ENCODE measurements around the gene PRKCE.
"Not testable (repeated sequence)": the region's sequence is repeated elsewhere in the genome, so short reads cannot be mapped to it uniquely, and the experiment has no call there.

PRKCE gene

DNA sequence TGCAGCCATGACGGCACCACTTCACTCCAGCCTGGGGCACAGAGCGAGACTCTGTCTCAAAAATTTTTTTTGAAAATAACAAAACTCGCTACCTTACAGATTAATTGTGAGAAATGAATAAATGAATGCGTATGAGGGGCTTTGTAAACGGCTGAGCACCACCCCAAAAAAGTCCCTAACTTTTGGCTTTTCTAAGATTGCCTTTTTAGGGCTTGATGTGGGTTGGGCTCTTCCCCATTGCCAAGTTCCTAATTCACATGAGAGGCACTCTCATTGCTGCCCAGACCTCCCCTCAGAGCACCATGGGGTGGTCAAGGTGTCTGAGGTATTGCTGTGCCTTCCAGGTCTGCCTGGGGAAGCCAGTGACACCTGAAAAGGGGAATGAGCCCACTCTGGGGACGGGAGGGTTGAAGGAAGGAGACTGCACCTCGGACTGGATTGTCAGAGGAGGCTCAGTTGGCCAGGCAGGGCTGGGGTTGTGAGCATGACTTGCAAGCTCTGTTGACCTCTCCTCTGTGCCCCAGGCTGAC is 186.4 kb downstream of the PRKCE start:
- DNase-seq (ENCODE audit: low read depth in 2 of 2): no peak

DNA sequence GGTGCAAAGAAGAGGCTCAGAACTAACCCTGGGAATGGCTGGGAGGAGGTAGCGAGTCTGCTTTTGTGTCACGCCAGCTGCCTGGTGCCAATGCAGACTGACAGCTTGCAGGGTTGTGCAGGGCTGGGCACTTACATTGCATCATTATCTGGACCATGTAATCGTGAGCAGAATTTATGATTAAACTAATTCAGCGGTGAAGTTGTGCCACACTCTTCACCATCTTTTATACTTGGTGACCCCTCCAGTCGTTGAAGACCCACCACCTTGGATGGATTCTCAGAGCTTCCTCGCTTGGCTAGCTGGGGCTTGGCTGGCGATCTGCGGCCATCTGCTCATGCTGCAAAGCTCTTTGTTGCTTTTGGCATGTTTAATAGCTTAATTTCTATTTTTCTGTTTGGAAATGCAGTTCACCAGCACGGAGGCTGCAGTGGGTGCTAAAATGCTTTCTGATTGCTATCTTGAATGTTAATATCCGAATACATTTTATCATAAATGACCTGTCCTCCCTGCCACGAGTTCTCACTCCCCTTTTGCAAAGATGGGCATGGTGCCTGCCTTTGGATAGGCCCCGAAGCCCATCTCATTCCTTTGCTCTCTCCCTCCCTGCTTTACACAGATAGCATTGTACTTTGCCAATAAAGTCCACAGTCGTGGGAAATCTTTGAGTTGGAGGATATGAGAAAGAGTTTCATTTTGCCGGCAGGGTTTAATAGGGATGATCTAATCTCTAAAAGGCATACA is 188.2 kb downstream of the PRKCE start:
- DNase-seq (ENCODE audit: low read depth in 2 of 2): no peak

DNA sequence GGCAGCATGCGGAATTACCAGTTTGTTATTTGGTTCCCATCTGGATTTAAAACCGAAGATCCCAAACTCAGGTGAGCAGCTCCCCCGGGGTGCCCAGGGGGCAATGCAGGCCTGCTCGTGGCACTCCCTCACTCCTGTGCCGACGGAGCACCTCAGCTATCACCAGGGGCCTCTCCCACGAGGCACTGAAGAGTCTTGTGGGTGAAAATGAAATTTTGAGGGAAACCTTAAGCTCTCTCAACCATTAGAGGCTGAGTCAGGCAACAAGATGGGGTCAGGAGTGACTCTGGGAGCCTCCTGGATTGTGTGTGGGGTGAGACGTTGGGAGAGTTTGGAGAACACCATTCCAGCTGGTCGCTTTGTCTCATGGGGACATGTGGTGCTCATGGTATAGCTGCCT is 189.0 kb downstream of the PRKCE start:
- no peak for DNase-seq (ENCODE audit: low read depth in 2 of 2)

DNA sequence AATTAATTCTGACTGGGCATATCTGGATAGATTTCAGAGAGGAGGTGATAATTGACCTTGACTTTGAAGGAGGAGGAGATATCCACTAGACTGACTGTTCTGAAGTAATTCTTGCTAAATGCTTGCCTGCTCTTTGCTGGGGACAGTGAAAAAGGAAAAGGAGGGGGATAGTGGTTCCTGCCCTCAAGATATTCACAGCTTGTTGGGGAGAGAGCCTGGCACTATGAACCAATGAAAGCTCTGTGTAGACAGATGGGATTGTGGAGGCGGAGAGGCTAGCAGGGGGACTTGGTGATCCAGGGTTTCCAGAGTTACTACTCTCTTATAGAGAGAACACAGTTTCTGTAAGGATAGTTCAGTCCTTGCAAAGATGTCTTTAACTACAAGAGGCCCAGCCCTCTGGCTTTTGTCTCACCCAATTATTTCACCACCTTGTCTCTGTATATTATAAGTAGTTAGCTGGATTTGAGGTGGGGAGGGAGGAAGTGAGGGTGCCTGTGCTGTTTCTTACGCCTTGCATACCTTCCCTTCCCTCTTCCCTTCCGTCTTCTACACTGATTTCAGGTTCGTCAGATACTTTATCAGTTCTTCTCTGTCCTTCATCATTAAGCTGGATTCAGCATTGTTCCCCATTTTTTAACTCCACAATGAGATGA is 190.4 kb downstream of the PRKCE start:
- DNase-seq (ENCODE audit: low read depth in 2 of 2): no peak

DNA sequence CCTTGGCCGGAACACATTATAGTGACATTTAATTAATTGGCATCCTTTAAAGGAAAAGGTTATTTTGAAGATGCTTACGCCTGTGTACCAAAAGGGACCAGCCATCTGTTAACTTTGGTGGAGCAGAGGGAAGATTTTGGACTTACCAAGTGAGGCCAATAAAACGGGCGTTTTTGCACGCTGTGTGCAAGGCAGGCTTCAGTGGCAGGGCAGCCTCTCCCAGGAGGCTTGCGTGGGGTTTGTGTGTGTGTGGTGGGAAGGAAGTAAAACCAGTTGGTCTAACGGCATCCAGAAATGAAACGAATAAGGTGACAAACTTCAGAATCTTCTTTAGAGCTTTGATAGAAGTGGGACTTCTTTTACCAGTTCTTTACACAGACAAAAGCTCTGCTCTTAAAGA is 191.7 kb downstream of the PRKCE start:
- DNase-seq (ENCODE audit: low read depth in 2 of 2): no peak

DNA sequence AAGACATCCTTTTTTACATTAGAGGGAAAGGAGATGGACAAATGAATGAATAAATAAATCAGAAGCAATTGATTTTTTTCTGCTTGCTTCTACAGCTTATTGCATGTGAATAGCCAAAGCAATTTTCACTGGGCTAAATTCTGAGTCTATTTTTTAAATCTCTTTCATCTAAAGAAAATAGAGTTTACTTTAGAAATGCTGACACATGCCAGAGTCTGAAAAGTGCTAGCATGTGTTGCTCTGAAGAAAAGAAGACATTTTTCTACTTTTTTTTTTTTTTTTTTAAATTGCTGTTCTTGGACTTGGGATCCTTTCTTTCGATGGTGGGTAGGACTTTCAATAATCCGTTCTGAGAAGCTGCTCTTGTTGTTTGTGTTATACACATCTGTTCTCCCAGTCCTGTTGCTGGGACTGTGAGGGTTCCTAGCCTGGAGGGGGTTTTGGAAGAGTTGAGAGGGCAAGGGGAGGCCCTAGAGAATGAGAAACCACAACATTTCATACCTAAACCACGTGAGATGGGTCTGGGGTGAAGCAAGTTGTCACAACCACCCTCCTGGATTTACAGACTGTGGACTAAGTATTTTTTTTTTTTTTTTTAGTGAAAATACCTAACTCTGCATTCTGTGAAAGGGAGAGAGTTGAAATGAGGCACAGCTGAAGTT is 193.5 kb downstream of the PRKCE start:
- DNase-seq (ENCODE audit: low read depth in 2 of 2): no peak

DNA sequence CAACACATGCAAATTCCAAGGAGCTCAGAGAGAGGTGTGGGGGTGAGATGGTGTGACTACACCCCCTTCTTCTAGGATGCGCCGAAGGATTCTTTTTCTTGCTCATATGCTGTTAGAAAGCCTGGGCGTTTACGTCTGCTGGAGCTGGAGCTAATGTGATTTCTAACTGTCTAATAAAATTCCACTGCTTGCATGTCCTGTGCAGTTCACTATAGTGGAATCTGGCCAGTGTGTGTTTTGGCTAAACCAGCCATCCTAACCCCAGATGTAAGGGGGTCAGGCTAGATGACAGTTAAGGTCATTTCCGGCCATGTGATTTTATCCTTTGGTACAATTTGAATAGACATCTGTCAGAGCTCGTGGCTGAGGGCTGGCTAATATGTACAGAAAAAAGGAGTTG is 194.1 kb downstream of the PRKCE start:
- no peak for DNase-seq (ENCODE audit: low read depth in 2 of 2)

DNA sequence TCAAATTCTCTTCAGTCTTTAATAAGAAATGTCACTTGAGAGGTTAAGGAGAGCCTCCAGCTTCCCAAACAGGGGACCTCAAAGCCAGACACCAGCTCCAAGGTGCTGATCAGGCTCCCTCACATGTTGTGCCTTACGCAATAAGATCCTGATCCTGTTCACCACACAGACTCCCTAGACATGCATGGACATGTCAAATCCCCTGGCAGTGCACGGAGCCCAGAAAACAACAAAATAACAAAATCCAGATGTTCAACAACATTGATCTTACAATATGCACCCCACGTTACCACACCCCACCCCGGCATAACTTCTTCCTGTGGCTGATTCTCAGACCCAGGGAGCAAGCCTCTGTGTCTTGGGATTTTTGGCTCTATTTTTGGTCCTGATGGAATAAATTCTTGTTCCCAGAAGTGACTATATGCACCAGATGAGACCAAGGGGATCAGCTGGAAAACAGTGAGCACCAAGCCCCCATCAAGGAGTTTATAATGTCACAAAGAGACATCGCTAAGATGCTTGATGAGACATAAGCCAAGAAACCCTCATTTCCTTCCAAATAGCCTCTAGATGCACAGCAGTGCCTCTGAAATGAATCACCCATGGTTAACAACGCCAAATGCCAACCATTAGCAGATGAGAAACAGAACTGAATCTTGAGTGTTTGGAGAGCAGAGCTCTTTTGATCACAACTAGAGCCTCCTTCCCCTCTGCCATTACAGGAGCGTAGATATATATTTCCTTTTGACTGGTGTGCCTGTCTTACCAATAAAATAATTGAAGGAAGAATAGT is 198.2 kb downstream of the PRKCE start:
- DNase-seq (ENCODE audit: low read depth in 2 of 2): no peak

DNA sequence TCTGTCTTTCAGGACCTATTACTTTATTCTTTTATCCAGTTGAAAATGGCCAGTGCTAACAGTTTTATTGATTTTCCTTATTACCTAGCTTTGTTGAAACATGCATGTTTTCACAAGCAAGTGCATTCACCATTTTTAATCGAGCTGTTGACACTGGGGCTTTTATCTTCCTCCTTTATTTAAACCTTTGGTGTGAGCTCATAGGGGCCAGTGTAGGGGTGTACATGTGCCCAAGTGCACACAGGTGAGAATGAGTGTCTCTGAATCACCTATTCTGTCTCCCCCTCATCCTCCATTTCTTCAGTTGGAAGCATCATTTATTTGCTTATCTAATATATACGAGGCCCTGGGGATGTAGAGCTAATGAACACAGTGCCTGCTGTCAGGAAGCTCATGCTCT is 199.1 kb downstream of the PRKCE start:
- no peak for DNase-seq (ENCODE audit: low read depth in 2 of 2)

DNA sequence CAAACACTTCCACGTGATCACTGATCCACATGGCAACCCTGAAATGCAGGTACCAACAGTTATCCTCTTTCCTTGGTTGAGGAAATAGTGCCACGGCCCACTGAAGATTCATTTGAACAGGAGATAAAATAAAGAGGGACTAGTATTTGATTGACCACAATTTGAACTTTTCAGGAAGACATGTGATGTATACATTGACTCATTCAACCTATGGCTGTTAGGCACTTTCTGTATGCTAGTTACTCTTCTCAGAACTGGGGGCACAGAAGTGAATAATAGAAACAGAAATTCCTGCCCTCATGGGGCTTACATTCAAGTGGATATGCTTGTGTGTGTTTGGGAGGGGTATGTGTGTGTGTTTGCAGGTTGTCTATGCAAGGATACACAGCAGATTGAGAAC is 199.6 kb downstream of the PRKCE start:
- no peak for DNase-seq (ENCODE audit: low read depth in 2 of 2)

DNA sequence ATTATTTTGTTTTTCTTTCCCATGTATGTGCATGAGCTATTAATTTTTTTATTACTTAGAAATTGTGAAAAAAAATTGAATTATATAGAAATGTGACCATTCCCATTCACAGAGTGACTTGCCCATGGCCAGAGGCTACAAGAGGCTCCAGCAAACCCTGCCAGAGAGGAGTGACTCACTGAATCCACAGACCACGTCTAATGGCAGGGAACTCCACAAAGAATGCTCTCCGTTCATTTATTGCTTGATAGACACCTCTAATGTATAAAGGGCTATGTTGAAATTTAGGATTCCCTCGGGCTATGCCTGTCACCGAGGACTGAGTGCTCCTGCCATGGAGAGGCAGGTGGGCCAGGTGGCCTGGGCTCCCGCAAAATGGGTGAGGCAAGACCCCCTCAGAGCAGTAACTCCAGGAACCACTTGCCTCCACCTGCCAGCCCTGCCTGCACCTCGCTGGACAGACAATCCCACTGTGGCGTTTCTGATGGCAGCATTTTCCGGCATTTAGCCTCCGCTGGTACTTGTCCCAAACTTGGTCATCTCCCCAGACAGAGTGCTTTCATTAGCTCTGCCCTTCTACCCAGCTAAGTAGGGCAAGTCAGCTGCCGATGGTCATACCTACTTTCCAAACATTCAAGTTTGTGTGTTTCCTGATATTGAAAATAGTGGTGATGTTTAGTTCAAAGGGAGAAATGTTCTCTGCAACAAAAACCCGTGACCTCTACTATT is 200.3 kb downstream of the PRKCE start:
- no peak for DNase-seq (ENCODE audit: low read depth in 2 of 2)

DNA sequence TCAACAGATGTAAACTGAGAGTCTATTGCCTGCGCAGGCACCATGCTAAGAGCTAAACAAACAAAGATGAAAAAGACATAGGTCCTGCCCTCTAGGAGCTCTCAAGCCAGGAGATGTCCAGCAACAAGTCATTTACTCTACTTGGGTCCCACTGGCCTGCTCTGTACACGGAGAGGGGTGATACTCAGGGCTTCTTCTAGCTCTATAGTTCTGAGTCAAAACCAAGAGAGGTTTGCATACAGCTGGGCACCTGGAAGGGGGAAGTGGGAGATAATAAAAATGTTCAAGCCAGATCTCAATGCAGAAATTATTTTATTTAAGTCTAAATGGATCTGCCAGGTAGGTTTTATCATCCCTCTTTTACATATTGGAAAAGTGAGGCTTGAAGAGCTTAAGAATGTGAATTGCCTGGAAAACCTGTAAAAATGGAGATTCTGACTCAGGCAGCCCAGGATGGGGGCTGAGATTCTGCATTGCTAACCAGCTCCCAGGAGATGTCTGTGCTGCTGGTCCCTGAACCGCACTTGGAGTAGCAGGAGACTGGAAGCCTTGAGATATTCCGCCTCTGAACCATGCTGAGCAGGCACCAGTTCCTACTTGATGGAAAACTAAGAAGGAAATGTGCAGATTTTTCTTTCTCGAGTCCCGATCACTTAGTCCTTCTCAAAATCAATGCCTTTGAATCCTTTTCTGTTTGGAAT is 201.1 kb downstream of the PRKCE start:
- DNase-seq (ENCODE audit: low read depth in 2 of 2): no peak

DNA sequence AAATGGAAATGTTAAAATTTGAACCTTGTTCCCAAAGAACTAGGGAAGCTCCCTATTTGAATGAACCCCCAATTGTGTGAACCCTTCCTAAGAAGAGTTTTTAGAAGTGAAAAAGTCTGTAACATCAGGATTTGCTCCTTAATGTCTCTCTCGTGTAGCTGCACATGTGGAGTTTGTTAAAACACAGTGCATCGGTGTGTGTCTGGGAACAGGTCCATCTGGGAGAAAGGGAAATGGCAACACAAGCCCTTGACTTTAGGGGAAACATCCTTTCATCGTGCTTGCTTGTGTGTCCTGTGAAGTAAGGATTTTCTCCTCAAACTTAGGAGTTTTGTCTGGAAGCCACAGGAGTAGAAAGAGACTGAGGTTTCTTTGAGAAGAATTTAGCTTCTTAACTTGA is 203.9 kb downstream of the PRKCE start:
- no peak for DNase-seq (ENCODE audit: low read depth in 2 of 2)

DNA sequence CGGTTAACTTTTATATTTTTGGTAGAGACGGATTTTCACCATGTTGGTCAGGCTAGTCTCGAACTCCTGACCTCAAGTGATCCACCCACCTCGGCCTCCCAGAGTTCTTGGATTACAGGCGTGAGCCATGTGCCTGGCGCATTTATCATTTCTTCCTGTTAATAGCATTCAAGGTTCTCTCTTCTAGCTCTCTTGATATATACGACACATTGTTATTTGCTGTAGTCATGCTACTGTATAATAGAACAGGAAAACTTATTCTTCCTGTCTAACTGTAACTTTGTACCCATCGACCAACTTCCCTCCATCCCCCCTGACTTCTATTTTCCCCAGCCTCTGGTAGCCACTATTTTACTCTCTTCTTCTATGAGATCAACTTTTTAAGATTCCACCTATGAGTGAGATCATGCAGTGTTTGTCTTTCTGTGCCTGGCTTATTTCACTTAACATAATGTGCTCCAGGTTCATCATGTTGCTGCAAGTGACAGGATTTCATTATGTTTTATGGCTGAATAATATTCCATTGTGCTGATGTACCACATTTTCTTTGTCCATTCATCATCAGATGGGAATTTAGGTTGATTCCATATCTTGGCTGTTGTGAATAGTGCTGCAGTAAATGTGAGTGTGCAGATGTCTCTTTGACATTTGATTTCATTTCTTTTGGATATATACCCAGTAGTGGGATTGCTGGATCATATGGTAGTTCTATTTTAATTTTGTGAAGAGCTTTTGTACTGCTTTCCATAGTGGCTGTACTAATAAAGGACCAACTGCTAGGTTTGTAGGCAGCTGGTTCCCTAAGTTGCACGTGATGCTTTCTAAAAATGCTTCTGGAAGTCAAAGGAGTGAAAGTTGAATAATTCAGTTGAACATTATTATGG is 205.2 kb downstream of the PRKCE start:
- DNase-seq (ENCODE audit: low read depth in 2 of 2): no peak

DNA sequence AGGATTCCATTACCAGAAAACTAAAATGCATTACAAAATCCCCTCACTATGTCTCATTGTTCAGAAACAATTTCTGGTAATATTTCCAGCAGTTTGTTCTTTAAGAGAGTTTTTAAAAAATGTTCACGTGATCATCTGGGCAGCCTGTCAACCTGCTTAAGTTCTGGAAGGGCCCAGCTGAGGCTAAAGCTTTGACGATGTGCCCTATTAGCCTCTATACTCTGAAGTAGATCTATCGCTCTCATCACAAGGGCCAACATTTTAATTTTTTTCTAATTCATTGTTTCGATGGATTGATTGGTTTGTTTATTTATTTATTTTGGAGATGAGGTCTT is 205.8 kb downstream of the PRKCE start:
- no peak for DNase-seq (ENCODE audit: low read depth in 2 of 2)

DNA sequence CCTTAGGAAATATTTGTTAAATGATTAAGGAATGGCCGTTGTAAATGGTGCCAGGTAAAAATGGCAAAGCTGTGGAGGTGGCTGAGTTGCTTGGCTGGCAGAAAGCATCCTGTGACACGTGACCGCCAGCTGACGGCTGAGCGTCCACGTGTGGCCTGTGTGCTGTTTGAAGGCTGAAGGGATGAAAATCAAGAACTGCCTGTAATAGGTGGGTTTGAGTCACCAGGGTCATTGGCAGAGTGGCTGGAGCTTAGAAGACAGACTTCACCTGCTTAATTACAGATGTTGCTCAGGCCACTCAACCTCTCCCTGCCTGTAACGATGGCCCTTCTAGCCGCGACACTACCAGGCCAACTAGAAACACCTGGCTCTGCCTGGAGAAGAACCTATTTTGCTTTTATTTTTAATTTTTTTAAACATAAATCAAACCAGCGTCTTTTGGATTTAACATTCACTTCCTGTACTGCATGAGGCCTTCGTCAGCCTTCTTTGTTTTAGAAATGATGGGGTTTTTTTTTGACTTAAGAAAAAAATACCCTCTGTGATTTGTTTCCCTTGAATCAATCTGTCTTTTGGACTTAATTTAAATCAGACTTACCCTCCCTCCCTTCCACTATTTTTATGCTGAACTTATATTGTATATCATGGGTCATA is 206.5 kb downstream of the PRKCE start:
- no peak for DNase-seq (ENCODE audit: low read depth in 2 of 2)

DNA sequence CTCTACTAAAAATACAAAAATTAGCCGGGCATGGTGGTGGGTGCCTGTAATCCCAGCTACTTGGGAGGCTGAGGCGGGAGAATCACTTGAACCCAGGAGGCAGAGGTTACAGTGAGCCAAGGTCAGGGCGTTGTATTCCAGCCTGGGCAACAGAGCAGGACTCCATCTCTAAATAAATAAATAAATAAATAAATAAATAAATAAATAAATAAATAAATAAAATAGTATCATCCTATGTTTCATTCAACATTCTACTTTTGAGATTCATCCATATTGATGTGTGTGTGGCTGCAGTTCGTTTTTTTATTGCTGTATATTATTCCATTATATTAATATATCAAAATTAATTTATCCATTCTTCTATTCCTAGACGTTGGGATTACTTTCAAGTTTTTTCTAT is 207.4 kb downstream of the PRKCE start:
- not testable (repeated sequence) for DNase-seq (ENCODE audit: low read depth in 2 of 2)

DNA sequence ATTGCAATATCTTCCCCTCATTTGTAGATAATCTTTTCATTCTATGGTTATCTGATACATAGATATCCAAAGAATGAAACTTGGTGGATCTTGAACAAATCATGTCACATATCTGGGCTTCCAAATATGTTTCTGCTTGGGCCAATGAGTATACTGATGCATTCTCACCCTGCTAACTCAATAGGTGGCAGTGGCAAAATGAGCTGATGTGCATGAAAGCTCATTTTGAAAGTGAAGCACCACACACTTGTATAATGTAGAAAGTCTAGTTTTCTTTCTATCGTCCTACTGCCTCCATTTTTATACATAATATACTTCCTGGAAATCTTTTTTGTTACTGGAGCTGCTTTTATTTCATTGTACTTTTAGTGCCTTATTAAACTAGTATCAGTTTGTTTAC is 208.2 kb downstream of the PRKCE start:
- no peak for DNase-seq (ENCODE audit: low read depth in 2 of 2)
